ENCODE data around the gene KCTD2.

KCTD2 gene

GRCh38 chr17:75103601-75104554 is 56.9 kb downstream of the KCTD2 start:
- no peak for DNase-seq

GRCh38 chr17:75105126-75106080 is 58.4 kb downstream of the KCTD2 start:
- no peak for DNase-seq

- DNase-seq, result no peak
Measured at GRCh38 chr17:75108193-75108592, 61.2 kb downstream of the KCTD2 start.

GRCh38 chr17:75109046-75109406 is 62.0 kb downstream of the KCTD2 start:
- DNase-seq, result no peak

GRCh38 chr17:75109407-75110233 is 62.6 kb downstream of the KCTD2 start, which contains the start of gene ARMC7:
Gene ARMC7 (plus strand): TSS chr17:75109969. CDS start chr17:75110289, 320 bp downstream.
- peak; percentile 71 for DNase-seq

- no peak for DNase-seq
Measured at GRCh38 chr17:75110234-75110937, 63.4 kb downstream of the KCTD2 start.

GRCh38 chr17:75111777-75112335 is 64.8 kb downstream of the KCTD2 start:
- no peak for DNase-seq

- DNase-seq, result peak; percentile 78
Measured at GRCh38 chr17:75113798-75114551, 67.0 kb downstream of the KCTD2 start.

GRCh38 chr17:75114552-75115314 is 67.7 kb downstream of the KCTD2 start:
- DNase-seq, result no peak

Data from NCI-H2107 (cell line).